IMR-90 (cell line): Measurements from ENCODE around the gene C1QC.

Source experiments
- BHLHE40 ChIP-seq: fragments of 150-350 bp; IDR thresholded peaks from 2 replicates; pipeline ENCODE4 v1.6.1; 2016; ENCODE audit warnings: mild to moderate bottlenecking, low read depth, low read length
- CHD1 ChIP-seq: IDR thresholded peaks from 2 replicates; pipeline ENCODE4 v1.6.1; 2012; ENCODE audit warnings: low read depth, low read length, improper control_type of control experiment

DNA sequence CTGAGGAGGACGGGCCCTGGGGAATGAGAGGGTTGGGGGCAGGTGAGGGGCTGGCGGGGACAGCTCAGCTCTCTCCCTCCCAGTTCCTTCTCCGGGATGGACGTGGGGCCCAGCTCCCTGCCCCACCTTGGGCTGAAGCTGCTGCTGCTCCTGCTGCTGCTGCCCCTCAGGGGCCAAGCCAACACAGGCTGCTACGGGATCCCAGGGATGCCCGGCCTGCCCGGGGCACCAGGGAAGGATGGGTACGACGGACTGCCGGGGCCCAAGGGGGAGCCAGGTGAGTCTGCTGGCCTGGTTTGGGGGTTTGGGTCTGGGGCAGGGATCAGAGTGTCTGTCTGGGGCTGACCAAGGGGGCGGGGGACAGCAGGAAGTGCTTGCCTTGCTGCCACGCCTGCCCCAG is 495 bp downstream of the C1QC start:
- TF ChIP-seq BHLHE40, result no peak
- no peak for TF ChIP-seq CHD1
